Stimulated activated CD8-positive, alpha-beta memory T cell treated with anti-CD3 and anti-CD28 coated beads, Interleukin-2, amount 100 ng/mL, for 48 hours (primary cell): ENCODE results near the gene RAN.
"Not testable (repeated sequence)": the region's sequence is repeated elsewhere in the genome, so short reads cannot be mapped to it uniquely, and the experiment has no call there.

Source experiments
- DNase-seq, 2 donors: peaks; one replicate each; pipeline ENCODE4 v3.0.0-alpha.2; 2020; ENCODE audit warnings: low read depth in 2 of 2

RAN gene

DNA sequence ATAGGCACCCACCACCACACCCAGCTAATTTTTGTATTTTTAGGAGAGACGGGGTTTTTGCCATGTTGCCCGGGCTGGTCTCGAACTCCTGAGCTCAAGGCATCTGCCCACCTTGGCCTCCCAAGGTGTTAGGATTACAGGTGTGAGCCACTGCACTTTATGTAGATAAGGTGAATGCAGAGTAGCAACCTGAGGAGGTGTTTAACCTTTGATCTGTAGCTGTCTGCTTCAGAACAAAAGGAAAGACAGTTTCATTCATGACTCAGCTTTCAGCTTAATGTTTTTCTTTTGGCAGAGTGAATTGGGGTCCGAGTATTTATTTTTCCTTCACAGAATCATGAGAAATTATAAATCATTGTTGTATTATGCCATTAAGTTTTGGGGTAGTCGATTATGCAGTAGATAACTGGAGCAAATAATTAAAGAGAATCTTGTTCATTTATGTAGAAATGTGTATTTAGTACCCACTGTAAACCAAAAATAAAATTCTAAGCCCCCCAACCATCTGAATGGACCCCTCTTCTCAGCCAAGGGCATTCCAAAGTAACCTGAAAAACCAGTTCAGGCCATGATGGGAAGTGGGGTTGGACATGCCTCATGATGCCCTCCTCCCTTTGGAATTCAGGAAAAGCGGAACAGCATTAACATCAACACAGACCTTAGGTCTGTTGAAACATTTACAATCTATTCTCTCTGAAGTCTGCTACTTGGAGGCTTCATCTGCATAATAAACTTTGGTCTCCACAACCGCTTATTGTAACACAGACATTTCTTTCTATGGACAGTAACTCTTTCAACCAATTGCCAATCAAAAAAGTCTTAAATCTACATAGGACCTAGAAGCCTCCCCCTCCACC is 22.1 kb upstream of the RAN start:
- DNase-seq, result no peak

DNA sequence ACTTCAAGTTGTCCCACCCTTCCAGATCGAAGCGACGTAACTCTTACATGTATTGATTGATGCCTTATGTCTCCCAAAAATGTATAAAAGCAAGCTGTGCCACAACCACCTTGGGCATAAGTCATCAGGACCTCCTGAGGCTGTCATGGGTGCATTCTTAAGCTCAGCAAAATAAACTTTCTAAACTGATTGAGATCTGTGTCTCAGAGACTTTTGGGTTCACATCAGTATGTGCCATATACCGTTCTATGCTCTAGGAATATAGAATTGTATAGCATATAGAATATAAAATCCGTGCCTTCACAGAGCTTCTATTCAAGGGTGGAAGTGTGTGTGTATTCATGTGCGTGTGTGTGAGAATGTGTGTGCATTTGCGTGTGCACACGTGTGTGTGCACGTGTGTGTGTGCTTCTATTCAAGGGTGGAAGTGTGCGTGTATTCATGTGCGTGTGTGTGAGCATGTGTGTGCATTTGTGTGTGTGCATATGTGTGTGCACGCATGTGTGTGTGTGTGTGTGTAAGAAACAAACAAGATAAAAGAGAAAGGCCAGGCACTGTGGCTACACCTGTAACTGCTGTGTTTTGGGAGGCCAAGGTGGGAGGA is 21.3 kb upstream of the RAN start:
- DNase-seq, result no peak

DNA sequence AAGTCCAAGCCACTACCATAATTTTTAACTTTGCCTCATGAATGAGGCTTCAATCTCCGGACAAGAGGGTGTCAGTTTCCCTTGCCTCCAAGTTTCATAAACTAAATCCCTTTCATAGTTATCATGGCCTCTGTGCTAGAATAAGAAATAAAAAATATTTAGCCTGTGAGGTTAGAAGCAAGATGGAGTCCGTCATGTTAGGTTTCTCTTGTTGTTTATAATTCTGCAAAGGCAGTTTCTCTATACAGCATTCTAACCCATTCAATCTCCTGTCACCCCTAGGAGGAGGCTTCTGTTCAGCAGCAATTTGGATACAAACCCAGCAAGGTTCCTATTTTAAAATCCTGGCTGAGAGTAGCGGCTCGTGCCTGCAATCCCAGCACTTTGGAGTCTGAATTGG is 15.8 kb upstream of the RAN start:
- DNase-seq, result no peak

DNA sequence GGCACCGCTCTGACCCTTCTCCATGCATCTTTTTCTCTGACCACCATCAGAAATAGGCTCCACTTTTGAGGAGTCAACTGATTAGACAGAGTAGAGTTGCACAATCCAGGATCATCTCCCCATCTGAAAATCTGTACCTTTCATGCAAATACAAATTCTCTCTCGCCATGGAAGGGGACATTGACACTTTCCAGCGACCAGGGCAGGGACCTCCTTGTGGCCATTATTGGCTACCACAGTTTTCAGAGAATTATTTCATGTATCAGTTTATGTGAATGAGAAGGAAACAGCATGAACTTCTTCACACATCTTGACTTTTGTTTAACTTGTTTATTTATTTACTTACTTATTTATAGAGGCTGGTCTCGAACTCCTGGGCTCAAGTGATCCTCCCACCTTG is 13.8 kb upstream of the RAN start:
- DNase-seq, result no peak

DNA sequence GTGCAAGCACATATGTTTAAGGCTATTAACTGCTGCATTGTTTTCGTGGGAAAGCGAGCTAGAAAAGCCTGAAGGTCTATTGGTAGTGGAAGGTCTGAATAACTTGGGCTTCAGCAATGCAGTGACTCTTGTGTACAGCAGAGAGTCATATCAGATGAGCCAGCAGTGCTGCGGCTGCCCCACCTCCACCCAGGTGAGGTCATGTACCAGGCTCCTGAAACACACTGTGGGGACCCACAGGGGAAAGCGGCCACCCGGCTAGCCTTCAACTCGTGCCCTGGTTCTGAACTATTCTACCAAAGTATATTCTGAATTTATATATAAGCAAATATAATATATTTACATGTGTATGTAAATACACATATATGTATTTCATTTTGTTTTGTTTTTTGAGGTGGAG is 12.7 kb upstream of the RAN start:
- DNase-seq, result no peak

DNA sequence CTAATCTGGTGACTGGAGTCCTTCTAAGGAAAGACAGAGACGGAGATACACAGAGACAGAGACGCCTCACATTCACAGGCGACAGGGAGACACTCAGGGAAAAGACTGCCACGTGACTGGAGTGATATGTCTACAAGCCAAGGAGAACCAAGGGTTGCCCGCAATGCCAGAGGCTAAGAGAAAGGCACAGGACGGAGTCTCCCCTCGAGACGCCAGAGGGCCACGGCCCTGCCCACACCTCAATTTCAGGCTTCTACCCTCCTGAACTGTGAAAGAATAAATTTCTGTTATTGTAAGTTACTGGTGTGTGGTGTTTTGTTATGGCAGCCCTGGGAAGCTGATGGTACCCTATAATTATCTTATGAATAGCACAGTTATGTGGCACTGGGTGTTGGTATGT is 11.6 kb upstream of the RAN start:
- no peak for DNase-seq

DNA sequence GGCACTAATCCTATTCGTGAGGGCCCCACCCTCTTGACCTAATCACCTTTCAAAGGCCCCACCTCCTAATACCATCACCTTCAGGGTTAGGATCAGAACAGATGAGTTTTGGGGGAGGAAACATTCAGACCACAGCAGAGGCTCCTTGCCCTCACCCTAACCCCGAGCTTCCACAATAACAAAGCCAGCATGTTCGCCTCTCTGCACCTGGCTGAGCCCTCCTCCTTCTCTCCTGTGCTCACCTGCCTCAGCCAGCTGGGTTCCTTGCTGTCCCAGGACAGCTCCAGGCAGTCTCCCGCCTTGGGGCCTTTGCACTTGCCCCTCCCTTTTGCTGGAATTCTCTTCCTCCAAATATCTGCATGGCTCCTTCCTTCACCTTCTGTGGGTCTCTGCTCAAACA is 9.7 kb upstream of the RAN start:
- no peak for DNase-seq

DNA sequence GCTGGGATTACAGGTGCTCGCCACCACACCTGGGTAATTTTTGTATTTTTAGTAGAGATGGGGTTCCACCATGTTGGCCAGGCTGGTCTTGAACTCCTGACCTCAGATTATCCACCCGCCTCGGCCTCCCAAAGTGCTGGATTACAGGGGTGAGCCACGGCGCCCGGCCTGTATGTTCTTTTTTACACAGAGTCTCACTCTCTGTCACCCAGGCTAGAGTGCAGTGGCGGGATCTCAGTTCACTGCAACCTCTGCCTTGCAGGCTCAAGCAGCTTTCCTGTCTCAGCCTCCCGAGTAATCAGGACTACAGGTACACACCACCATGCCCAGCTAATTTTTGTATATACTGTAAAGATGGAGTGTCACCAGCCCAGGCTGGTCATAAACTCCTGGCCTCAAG is 9.1 kb upstream of the RAN start:
- DNase-seq, result not testable (repeated sequence)

DNA sequence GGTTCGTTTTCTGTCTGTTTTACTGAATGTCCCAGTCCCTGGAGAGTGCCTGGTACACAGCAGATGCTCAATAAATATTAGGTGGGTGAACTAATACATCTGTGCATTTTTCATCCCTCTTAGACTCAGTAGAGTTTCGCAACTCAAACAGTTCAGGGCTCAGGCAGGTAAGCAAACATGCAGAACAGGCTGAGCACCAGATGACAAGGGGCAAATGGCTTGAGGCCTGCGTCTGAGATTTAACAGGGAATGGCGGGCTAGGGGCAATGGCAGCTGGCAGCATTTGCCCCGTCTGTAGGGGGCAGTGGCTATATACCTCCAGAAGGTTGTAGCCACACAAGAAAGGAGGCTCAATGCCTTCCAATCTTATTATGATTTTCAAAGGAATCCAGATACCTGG is 8.6 kb upstream of the RAN start:
- DNase-seq, result no peak

DNA sequence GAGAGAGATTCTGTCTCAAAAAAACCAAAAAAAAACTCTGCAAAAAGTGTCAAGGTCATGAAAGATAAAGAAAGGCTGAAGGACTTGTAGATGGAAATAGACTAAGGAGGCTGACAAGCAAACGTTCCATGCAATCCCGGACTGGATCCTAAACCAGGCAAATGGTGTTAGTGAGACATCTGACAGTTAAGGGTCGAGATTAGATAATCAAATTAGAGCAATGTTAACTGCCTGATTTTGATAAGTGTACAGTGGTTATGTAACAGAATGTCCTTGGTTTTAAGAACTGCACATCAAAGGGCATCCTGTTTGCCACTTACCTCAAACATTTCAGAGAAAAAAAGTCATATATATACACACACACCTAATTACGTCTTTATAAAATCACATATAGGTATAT is 3.5 kb upstream of the RAN start:
- DNase-seq, result no peak

DNA sequence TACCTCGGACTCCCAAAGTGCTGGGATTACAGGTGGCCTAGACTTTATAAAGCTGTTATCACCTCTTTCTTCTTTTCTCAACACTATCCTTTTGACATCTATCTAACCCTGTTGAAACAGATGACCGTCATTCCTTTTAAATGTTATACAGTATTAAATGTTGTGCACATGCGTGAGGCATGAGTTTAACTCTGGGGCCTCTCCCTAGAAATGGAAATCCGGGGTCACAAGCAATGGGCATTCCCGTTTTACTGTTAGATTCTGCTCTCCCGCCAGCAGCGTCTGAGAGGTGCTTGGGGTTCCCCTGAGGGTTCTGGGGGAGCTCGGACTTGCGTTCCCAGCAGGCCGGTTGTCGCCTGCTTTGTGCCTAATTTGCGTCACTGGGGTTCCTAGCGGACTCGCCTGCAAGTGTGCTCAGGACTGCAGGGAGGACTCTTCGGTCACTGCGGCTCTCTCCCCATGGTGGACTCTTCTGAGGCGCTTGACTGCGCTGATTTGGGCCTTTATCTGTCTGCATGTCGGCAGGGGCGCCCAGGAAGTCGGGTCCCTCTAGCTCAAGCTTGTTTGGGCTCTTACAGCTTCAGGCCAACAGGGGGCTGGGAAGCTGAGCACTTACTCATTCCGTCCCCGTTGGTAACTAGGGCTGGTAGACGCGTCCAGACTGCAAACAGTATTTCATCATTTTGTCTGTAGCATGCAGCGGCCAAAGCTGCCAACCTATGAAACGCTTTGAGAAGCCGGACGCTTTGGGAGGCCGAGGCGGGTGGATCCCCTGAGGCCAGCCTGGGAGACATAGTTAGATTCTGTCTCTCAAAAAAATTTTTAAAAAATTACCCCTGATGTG is 1.2 kb upstream of the RAN start:
- peak; percentile 43 to 51 for DNase-seq

DNA sequence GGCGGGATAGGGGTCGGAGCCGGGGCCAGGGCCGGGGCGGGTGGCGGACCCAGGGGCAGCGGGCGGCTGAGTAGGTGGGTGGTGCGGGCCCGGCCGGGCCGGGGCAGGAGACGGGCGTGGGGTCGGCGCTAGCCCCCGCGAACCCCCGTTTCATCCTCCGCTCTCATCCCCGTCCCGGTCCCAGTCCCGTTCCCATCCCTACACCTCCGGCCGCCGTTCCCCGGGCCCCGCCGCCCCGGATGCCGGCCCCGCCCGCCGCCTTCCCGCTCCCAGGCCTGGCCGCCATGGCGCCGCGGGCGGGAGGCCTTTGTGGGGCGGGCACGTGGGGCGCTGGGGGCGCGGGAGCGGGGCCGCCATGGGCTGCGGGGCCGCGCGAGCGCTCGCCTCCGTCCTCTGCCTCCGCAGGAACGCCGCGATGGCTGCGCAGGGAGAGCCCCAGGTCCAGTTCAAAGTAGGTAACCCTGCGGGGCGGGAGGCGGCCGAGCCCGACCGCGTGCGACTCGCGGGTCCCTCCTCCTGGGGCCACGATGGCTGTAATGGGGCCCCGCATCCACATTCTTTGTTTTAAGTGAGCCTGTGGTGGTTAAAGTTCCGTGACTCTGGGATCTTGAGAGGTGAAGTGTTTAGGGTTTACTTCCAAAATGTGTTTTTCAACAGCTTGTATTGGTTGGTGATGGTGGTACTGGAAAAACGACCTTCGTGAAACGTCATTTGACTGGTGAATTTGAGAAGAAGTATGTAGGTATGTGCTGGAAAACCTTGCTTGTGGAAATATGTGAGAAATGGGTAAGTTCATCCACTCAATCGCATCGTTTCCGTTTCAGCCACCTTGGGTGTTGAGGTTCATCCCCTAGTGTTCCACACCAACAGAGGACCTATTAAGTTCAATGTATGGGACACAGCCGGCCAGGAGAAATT is 572 bp downstream of the RAN start:
- peak in 1 of 2 donors; percentile 26 for DNase-seq

DNA sequence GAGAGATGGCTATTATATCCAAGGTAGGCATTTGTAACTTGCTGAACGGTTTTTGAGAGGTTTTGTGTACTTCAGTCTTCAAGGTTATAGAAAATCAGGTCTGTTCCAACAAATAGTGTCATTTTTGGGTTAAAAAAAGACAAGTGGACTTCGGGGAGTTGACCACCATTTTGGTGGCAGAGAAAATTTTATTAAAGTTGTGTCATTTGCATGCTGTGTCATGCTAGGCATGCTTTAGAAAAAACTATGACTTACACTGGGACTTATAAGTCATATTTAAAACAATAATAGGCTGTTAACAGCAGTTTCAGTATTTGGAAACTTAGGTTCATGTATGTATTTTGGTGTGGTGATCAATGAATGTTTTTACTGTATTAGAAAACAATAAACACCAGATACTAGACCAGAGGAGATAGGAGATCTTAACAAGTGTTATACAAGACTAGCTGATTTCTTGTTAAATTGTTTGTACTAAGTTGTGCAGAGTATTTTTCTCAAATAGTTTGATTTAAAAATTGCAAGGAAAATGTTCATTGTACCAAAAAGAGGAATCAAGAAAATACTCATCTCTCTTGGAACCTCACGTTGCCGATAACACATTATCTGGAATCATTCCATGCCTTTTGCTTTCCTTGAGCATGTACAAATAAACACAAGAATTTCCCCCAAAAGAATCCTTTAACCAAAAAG is 1.4 kb downstream of the RAN start:
- no peak for DNase-seq

DNA sequence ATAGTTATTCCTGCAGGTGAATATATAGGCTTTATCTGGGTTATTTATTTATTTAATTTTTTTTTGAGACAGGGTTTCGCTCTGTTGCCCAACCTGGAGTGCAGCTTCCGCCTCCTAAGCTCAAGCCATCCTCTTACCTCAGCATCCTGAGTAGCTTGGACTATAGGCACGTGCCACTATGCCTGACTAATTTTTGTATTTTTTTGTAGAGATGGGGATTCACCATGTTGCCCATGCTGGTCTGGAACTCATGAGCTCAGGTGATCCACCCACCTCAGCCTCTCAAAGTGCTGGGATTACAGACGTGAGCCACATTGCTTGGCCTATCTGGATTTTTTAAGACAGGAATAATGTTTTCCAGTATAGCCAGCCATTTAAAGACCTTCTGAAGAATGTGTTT is 2.0 kb downstream of the RAN start:
- DNase-seq, result no peak

DNA sequence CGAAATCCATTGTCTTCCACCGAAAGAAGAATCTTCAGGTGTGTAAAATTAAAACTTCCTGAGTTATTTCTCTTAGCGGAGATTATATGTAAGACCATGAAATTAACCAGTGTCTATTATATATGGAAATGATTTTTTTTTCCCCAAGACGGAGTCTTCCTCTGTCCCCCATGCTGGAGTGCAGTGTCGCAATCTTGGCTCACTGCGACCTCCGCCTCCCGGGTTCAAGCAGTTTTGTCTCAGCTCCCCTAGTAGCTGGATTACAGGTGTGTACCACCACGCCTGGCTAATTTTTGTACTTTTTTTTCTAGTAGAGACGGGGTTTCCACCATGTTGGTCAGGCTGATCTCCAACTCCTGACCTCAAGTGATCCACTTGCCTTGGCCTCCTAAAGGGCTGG is 2.8 kb downstream of the RAN start:
- DNase-seq, result no peak

DNA sequence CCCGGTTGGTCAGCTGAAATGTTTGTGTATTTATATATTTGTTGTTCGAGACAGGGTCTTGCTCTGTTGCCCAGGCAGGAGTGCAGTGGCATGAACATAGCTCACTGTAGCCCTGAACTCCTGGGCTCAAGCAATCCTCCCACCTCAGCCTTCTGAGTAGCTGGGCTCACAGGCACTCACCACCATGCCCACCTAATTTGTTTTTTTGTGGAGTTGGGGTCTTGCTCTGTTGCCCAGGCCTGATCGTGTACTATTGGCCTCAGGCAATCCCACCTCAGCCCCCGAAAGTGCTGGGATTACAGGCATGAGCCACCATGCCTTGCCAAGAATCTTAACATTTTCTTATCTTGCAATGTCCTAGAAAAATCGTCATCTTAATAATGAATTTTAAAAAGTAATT is 3.3 kb downstream of the RAN start:
- DNase-seq, result no peak

DNA sequence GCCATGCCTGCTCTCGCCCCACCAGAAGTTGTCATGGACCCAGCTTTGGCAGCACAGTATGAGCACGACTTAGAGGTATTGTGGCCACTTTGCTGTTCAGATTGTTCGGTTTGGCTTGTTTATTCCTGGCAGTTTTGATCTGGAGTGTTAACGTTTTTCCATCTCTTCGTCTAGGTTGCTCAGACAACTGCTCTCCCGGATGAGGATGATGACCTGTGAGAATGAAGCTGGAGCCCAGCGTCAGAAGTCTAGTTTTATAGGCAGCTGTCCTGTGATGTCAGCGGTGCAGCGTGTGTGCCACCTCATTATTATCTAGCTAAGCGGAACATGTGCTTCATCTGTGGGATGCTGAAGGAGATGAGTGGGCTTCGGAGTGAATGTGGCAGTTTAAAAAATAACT is 3.8 kb downstream of the RAN start:
- DNase-seq, result not testable (repeated sequence)

DNA sequence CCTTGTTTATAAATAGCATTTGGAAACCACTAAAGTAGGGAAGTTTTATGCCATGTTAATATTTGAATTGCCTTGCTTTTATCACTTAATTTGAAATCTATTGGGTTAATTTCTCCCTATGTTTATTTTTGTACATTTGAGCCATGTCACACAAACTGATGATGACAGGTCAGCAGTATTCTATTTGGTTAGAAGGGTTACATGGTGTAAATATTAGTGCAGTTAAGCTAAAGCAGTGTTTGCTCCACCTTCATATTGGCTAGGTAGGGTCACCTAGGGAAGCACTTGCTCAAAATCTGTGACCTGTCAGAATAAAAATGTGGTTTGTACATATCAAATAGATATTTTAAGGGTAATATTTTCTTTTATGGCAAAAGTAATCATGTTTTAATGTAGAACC is 4.4 kb downstream of the RAN start:
- no peak for DNase-seq

DNA sequence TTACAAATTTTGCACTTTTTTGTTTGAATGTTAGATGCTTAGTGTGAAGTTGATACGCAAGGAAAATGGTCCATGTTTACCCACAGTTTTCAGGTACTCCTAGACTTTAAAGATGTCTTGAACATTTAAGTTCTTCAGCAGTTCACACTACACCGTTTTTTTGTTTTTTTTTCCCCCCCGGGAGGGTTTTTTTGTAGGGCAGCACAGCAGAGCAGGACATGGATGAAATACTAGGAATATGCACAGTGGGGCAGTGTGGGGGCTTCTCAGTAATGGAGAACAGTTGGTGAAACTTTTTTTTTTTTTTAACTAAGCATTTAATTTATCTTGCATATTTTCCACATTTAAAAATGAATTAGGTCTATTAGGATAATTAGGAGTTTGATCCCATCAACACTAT is 4.9 kb downstream of the RAN start:
- DNase-seq, result no peak

DNA sequence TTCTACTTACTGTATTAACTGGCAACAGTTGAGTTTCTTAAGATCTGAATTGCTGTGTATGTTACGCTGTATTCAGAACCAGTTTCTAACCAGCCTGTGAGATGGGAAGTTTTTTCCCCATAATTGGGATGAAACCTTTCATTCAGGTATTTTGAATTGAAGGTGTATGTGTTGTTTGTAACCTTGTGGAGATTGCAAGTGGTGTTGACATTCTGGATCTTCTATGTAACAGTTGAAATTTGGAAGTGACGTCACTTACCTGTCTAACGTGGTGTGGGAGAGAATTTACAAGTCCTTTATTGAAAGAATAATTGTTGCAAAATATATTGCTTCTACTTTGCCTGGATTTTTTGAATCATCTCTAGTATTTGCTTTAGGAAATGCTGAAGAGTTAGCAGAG is 5.5 kb downstream of the RAN start:
- no peak for DNase-seq
